Measurements from ENCODE around the gene DAGLA. TPM values are rescaled to one million over a fixed set of nuclear protein-coding genes. Genes with fewer than 3 reads are reported as not detected.
A peak's percentile ranks its signal among the peaks of the same experiment; 100 is the strongest.

Gene DAGLA
- total RNA-seq, 1 experiment from 2014 or later = 8.6 TPM

DNA sequence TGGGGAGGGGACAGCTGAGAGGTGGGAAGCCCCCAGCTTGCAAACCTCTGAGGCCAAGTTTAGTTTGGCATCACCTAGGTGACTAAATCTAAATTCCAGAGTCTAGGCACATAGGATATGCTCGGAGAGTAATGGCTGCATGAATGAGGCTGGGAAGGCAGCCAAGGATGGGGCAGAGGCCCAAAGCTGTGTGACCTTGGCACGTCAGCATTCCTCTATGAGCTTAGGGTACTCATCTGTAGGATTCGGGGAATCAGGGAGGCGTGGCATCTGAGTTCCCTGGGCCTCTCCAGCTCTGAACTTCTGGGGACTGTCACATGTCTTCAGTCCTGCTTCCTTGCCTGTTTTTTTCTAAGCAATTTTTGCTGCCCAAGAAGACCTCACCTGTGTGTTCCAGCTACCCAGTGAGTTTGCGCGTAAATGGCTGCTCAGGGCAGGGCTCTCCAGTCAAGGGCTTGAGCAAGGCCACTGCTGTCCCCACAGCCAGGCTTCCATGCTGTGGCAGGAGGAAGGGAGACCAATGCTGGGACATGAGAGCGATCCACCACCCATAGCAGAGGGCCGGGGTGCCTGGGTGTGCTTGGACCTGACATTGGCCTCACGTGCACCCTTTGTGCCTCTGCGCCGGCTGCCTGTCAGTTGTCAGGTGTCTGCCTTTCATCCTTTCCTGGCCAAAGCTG is 13.9 kb downstream of the DAGLA start:
- no peaks in the 10 kb centered on the region for H3K36me3 ChIP-seq (ENCODE audit: low read depth, low read length)
- H3K9me3 ChIP-seq (ENCODE audit: low read length) = no peaks in the 10 kb centered on the region
- CTCF ChIA-PET = no interaction called here
- POLR2A ChIA-PET (ENCODE audit: unreplicated experiment) = no interaction called here
- H3K4me3 ChIP-seq (ENCODE audit: low read length) = no peak overlapping the region
- H4K20me1 ChIP-seq (ENCODE audit: low read length) = no peaks in the 10 kb centered on the region
- no TSS peak for BruUV-seq (replicated peaks)
- H3F3A ChIP-seq (ENCODE audit: low read length, unreplicated experiment) = peaks cover 4% of the 10 kb centered on the region
- H3K9me2 ChIP-seq (replicated peaks; ENCODE audit: low read length) = no peaks in the 10 kb centered on the region
- H2AFZ ChIP-seq (ENCODE audit: low read length) = no peak overlapping the region
- H3K27ac ChIP-seq (ENCODE audit: low read length) = no peak overlapping the region
- TF ChIP-seq, protein P1, sequence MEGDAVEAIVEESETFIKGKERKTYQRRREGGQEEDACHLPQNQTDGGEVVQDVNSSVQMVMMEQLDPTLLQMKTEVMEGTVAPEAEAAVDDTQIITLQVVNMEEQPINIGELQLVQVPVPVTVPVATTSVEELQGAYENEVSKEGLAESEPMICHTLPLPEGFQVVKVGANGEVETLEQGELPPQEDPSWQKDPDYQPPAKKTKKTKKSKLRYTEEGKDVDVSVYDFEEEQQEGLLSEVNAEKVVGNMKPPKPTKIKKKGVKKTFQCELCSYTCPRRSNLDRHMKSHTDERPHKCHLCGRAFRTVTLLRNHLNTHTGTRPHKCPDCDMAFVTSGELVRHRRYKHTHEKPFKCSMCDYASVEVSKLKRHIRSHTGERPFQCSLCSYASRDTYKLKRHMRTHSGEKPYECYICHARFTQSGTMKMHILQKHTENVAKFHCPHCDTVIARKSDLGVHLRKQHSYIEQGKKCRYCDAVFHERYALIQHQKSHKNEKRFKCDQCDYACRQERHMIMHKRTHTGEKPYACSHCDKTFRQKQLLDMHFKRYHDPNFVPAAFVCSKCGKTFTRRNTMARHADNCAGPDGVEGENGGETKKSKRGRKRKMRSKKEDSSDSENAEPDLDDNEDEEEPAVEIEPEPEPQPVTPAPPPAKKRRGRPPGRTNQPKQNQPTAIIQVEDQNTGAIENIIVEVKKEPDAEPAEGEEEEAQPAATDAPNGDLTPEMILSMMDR (conservative IDR thresholded peaks at IDR 0.05; ENCODE audit: low read depth, low read length) = no peak
- TF ChIP-seq EZH2phosphoT487 (IDR thresholded peaks at IDR 0.05; ENCODE audit: borderline replicate concordance, low read length) = no peak
- TF ChIP-seq EZH2 (IDR thresholded peaks at IDR 0.05; ENCODE audit: low read length, unreplicated experiment) = no peak
- peaks cover 64% of the 10 kb centered on the region for H3K79me2 ChIP-seq (ENCODE audit: low read length)
- H3K27me3 ChIP-seq (ENCODE audit: low read length) = no peaks in the 10 kb centered on the region
- H3K4me1 ChIP-seq (ENCODE audit: insufficient read depth, low read length) = peaks cover 49% of the 10 kb centered on the region
- no peak overlapping the region for H3K9ac ChIP-seq (ENCODE audit: low read length)
- DNase-seq (no peak), ATAC-seq (no peak)
- H3K4me2 ChIP-seq (ENCODE audit: low read length) = no peak overlapping the region
- intact Hi-C loops (cut with micrococcal nuclease) = no loop called here

DNA sequence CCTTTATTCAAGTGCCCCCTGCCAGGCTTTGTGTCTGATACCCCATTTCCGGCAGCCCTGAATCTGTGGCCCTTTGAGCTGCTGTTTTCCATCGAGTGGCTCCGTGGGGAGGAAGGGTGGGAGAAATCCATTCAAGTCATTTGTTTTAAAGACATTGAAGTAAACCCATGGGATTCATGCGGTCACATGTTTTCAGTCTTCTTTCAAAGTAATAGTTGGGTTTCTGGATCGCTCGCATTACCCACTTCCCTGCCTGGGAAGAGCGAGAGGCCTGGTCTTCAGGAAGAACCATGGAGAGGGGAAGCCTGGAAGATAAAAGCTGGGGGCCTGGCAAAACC is 14.4 kb downstream of the DAGLA start:
- Histone ChIP-seq H3K9ac (ENCODE audit: low read length) (no peak overlapping the region), H3K4me3 (ENCODE audit: low read length) (no peak overlapping the region), H3K36me3 (ENCODE audit: low read depth, low read length) (no peaks in the 10 kb centered on the region), H3K27ac (ENCODE audit: low read length) (no peak overlapping the region), H3K4me2 (ENCODE audit: low read length) (no peak overlapping the region), H3F3A (ENCODE audit: low read length, unreplicated experiment) (peaks cover 4% of the 10 kb centered on the region), H3K9me3 (ENCODE audit: low read length) (no peaks in the 10 kb centered on the region), H3K4me1 (ENCODE audit: insufficient read depth, low read length) (peaks cover 54% of the 10 kb centered on the region), H3K27me3 (ENCODE audit: low read length) (no peaks in the 10 kb centered on the region), H3K79me2 (ENCODE audit: low read length) (peaks cover 66% of the 10 kb centered on the region), H4K20me1 (ENCODE audit: low read length) (no peaks in the 10 kb centered on the region), H3K9me2 (replicated peaks; ENCODE audit: low read length) (no peaks in the 10 kb centered on the region), H2AFZ (ENCODE audit: low read length) (no peak overlapping the region)
- no peak for ATAC-seq
- ChIA-PET CTCF (interaction anchor here (0.6 kb wide), 1 partner anchor 1866 kb away, joined by 5 read pairs; no protein-coding TSS in a partner anchor), POLR2A (ENCODE audit: unreplicated experiment) (no interaction called here)
- TF ChIP-seq EZH2 (IDR thresholded peaks at IDR 0.05; ENCODE audit: low read length, unreplicated experiment) = no peak
- TF ChIP-seq, protein P1 (conservative IDR thresholded peaks at IDR 0.05; ENCODE audit: low read depth, low read length) = no peak
- no peak for DNase-seq
- no TSS peak for BruUV-seq (replicated peaks)
- intact Hi-C loops (cut with micrococcal nuclease) = no loop called here

DNA sequence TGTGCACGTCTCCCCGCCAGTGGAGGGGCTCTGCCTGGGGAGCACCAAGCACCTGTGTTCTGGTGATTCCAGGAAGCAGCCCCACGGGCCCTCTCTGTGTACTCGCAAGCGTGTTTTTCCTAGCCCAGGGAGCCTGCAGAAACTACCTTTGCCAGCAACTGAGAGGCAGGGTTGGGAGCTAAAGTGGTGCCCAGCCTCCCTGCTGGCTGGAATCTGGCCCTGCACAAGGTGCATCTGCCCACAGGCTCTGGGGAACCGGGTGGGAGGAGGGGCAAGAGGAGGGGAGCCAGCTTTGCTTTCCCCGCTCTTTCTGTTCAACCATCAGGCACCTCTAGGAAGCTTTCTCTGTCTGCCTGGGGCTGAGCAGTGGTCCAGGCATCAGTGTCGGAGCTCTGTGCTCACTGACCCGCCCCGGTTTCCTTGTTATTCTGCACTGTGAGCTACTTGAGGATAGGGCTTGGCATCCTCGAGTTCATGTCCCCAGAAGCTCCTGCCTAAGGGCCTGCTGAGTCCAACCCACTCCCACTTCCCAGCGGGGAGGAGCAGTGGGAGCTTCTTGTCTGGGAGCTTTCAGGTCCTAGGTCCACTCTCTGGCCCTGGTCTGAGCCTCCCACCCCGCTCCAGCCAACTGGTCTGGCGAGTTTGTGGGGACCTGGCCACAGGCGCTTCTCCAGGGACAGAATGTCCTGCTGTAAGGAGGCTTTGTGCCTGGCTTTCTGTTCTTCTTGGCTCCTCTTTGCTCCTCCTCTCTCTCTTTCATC is 14.9 kb downstream of the DAGLA start:
- H3K9ac ChIP-seq (ENCODE audit: low read length) = peak overlapping the region; percentile 66
- no peaks in the 10 kb centered on the region for H3K9me3 ChIP-seq (ENCODE audit: low read length)
- no TSS peak for BruUV-seq (replicated peaks)
- ChIA-PET POLR2A (ENCODE audit: unreplicated experiment) (interaction anchor here (0.6 kb wide), 1 partner anchor 334 kb away, joined by 4 read pairs; no protein-coding TSS in a partner anchor), CTCF (interaction anchor here (0.6 kb wide), 1 partner anchor 1866 kb away, joined by 5 read pairs; no protein-coding TSS in a partner anchor)
- no peak overlapping the region; the same call in 1 of the 2 replicates for H2AFZ ChIP-seq (ENCODE audit: low read length)
- ATAC-seq = no peak
- H3K36me3 ChIP-seq (ENCODE audit: low read depth, low read length) = no peaks in the 10 kb centered on the region
- peaks cover 4% of the 10 kb centered on the region for H3F3A ChIP-seq (ENCODE audit: low read length, unreplicated experiment)
- H3K27me3 ChIP-seq (ENCODE audit: low read length) = no peaks in the 10 kb centered on the region
- H3K79me2 ChIP-seq (ENCODE audit: low read length) = peaks cover 61% of the 10 kb centered on the region
- peak overlapping the region; percentile 71 for H3K4me2 ChIP-seq (ENCODE audit: low read length)
- H3K4me3 ChIP-seq (ENCODE audit: low read length) = peak overlapping the region; percentile 29; the same call in 1 of the 2 replicates
- peak overlapping the region; percentile 92 for H3K27ac ChIP-seq (ENCODE audit: low read length)
- H4K20me1 ChIP-seq (ENCODE audit: low read length) = no peaks in the 10 kb centered on the region
- TF ChIP-seq, protein P1 (conservative IDR thresholded peaks at IDR 0.05; ENCODE audit: low read depth, low read length) = peak; percentile 43; the same call in 1 of the 2 replicates
- no peak for TF ChIP-seq EZH2 (IDR thresholded peaks at IDR 0.05; ENCODE audit: low read length, unreplicated experiment)
- intact Hi-C loops (cut with micrococcal nuclease) = no loop called here
- H3K4me1 ChIP-seq (ENCODE audit: insufficient read depth, low read length) = peaks cover 59% of the 10 kb centered on the region
- no peaks in the 10 kb centered on the region for H3K9me2 ChIP-seq (replicated peaks; ENCODE audit: low read length)
- DNase-seq = peak; percentile 44

All from PC-3 (cell line).